ENCODE data around the gene COPS6.

The COPS6 gene

DNA sequence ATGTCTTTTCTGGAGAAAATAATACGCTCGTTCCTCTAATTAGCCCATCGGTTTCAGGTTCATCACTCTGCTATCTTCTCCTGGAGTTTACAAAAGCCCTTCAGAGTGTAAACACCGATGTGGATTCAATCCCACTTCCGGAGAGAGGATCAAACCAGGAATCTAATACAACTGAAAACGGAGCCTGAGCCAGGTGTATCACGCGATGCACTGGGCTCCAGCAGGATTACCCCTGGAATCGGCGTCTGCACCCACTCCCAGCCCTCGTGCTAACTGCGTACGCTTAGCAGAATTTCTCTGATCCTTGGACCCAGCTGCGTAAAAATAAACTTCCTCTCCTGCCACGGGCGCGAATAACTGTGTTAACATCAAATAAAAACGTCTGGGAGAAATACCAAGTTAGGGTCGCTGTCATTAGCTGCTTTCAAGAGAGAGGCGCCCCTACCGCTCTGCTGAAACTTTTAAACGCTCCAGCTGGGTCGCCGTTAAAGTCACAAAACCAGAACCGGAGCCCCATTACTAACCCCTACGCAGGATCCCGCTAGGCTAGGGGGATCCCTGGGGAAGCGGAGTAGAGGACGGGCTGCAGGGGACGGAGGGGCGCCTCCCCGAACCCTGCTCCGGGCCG, 7.7 kb upstream of the COPS6 start:
- DNase-seq, result peak; percentile 75

DNA sequence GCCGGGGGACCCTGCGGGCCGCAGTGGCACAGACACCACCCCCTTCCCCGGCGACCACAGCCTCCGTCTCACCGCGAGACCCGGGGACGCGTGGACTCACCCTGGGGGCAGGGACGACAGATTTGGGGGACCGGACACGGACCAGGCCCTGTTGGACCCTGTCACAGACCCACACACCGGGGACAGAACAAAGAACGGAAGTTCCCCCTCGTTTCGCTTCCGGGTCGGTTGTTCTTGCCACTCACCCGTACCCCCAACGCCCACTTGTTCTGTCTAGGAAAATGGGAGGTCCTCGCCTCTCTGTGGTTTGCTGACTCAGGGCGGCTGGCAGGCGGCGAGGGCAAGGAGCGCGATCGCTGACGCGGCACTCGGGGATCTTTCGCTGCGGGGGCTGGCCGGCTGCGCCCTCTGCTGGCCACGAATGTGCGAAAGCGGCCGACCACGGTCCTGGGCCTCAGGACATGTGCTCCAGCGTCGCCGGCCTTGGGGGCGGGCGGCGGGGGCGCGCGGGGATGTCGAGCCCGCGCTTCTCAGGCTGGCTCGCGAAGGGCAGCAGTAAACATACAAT, 7.2 kb upstream of the COPS6 start, which contains the start of gene ZNF3:
TSS of gene ZNF3 (minus strand) at position 189 of the 568 bp plus-strand sequence. CDS start 4,366 bp downstream, outside the sequence.
- DNase-seq, result peak; percentile 94

- DNase-seq, result no peak
Observed at GRCh38 chr7:100082978-100083377, 5.8 kb upstream of the COPS6 start.

- no peak for DNase-seq
Observed at GRCh38 chr7:100085515-100085914, 3.3 kb upstream of the COPS6 start.

GRCh38 chr7:100087055-100087750, 1.6 kb upstream of the COPS6 start:
- no peak for DNase-seq

DNA sequence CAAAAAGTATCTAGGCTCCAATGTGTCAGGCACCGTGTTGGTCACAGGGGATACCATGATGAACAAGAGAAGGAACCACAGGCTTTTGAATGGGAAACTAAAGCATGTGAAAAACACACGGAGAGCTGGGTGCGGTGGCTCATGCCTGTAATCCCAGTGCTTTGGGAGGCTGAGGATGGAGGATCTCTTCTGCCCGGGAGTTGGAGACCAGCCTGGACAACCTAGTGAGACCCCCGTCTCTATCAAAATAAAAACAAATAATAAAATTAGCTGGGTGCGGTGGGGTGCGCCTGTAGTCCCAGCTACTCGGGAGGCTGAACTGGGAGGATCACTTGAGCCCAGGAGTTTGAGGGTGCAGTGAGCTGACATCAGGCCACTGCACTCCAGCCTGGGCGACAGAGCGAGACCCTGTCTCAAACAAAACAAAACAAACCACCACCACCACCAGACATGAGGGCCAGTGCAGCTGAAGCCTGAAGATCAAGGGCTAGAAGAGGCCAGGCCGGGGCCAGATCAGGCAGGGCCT, 611 bp upstream of the COPS6 start:
- DNase-seq, result no peak

GRCh38 chr7:100089458-100090196, 858 bp downstream of the COPS6 start:
- DNase-seq, result no peak

- DNase-seq, result no peak
Observed at GRCh38 chr7:100090527-100091410, 2.0 kb downstream of the COPS6 start.

DNA sequence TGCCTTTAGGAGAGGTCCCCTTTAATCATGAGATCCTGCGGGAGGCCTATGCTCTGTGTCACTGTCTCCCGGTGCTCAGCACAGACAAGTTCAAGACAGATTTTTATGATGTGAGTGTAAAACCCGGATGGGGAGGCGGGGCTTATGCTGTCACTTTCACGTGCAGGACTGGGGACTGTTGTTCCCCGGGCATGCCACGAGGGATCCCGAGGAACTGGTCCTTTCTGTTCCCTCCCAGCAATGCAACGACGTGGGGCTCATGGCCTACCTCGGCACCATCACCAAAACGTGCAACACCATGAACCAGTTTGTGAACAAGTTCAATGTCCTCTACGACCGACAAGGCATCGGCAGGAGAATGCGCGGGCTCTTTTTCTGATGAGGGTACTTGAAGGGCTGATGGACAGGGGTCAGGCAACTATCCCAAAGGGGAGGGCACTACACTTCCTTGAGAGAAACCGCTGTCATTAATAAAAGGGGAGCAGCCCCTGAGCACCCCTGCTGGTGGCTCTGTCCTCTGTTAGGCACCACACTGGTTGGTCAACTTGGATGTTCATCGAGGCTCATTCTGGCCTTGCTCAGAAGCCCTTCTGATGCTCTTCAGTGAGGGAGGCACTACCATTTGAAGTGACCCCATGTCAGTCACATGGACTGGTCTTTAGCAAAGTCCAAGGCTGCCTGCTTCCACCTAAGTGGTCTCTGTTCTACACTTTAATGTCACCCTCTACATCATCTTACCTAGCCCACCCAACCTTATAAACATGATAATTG, 2.8 kb downstream of the COPS6 start:
- no peak for DNase-seq

- no peak for DNase-seq
Observed at GRCh38 chr7:100093054-100093453, 4.3 kb downstream of the COPS6 start.

DNA sequence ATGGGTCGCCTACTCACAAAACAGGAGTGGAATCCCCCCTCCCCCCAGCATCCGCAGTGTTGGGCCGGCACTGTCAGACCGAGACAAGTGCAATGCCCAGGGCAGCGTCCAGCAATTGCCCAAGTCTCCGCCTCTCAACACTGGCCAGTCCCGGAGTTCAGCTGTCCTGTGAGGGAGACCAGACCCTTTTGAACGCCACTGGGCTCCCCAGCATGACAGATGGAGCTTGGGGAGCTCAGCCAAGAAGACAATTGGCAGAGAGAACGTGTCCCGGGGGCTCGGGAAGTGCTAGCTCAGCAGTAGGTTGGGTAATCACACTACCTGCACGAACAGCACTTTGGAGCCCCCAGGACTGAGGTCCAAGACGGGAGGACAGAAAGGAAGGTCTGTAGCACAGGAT, 4.7 kb downstream of the COPS6 start:
- DNase-seq, result no peak

DNA sequence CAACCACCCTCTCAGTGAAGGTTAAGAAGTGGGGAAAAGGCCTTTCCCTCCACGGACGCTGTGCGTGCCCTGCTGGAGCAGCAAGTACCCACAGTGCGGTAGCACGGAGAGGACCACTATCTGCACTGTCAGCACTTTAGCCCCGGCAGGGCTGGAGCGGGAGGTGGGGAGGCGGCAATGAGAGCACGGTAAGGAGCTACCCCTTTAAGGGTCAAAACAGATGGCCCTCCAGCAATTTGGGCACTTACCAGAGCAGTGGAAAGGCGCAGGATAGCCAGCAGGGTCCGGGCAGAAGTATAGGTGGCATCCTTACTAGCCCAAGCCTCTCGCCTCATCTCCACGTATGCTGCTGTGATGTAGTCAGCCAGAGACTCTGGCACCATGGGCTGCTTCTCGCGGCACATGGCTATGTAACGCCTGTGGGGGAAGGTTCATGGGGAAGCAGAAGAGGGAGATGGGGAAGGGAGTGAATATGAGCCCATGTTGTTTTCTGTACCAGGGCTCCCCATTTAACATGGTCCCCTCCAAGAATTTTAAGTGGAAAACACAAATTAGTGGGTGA, 5.2 kb downstream of the COPS6 start:
- no peak for DNase-seq

GRCh38 chr7:100095289-100095688, 6.5 kb downstream of the COPS6 start:
- DNase-seq, result no peak

- no peak for DNase-seq
Observed at GRCh38 chr7:100095704-100096103, 6.9 kb downstream of the COPS6 start.

DNA sequence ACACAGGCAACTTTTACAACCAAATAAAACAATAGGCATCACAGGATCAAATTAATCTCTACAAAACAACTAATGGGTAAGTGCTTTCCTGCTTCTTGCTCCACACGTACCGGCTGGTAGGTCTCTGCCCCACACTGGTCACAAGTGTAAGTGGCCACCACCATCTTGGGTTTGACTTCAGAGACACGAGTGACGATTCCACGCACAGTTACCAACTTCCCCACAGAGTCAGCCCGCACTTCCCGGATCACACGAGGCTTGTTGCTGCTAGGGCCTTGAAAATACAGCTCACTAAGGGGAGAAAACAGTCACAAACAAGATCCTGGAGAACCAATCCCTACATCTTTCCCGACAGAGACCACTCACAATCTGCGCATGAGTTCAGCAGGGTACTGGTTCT, 10.1 kb downstream of the COPS6 start:
- DNase-seq, result no peak

DNA sequence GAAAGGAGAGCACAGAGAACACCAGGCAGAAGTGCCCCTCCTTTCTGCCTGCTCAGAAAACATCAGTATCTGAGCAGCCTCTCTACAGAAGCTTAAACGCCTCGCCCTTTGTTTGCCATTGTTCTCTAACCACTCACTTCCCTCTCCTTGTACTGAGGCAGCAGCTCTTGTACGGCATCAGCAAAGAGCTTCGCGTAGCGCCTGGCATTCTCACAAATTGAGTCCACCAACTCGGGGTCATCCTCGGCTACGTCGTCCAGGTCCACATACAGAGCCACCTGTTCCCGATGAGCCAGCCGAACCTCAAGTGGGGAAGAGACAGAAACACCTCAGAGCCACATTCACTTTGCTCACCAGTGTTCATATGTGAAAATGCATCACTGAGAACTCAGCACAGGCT, 10.7 kb downstream of the COPS6 start:
- DNase-seq, result no peak

- DNase-seq, result peak; percentile 92
Observed at GRCh38 chr7:100100420-100101015, 11.7 kb downstream of the COPS6 start.

DNA sequence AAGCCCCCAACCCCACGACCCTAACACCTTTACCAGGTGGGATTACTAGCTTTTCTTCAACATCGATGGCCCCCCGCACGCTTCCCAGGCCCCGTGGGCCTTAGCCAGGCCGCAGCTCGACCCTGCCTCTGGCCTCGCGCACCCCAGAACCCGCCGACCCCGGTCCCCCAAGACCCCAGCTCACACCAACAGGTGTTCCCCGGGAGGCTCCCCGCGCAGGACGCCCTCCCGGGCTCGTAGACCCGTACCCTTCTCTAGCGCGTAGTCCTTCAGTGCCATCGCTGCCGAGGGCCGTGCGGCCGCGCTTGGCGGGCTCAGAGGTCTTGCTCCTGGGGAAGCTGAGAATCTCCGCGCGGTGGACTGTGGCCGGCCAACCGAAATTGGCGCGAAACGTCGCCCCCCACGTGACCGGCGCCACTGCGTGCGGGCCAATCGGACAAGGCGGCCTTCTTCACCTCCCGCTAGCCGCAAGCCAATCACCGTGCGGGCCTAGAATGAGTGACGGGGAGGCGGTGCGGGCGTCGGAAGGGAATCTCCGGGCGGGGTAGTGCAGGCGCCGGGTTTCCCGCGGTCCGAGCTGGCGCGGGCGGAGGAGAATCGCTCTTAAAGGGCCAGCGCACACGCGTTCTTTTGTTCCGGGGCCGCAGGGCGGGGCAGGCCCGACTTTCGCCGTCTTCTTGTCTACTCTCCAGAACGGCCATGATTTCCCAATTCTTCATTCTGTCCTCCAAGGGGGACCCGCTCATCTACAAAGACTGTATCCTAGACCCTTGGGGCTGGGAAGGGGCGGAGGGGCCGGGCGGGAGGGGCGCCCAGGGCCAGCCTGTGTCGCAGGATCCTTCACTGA, 12.5 kb downstream of the COPS6 start, which contains the start of the genes AP4M1 and MCM7:
TSS of gene AP4M1 (plus strand) at position 628 of the 847 bp plus-strand sequence. CDS start at position 700, 72 bp downstream.
TSS of gene MCM7 (minus strand) at position 382 of the 847 bp plus-strand sequence. CDS start at position 279, 103 bp downstream.
- DNase-seq, result peak; percentile 94

All from NCI-H2029 treated with DMSO at 0.1 percent for 48 hours (cell line).